SK-N-SH treated with all-trans-retinoic acid at 6 μM for 48 hours (cell line): ENCODE data around the gene HHAT.

Experiments used
- ATAC-seq: fragments of 200-7000 bp; cut with Tn5 transposase; 3 replicates; pipeline ENCODE4 v1.9.1; 2020; ENCODE audit warnings: mild to moderate bottlenecking, moderate library complexity
- ARNTL ChIP-seq: fragments of 450-650 bp; formaldehyde crosslinking; IDR thresholded peaks from 2 replicates; pipeline ENCODE4 v1.5.0; 2020; ENCODE audit warnings: low read depth, mild to moderate bottlenecking, moderate library complexity, borderline replicate concordance
- BACH2 ChIP-seq: fragments of 250-450 bp; sonication (Bioruptor Pico); IDR thresholded peaks from 2 replicates; pipeline ENCODE4 v1.9.0; 2021; ENCODE audit warnings: mild to moderate bottlenecking, borderline replicate concordance
- CREB5 ChIP-seq: fragments of 250-450 bp; sonication (Bioruptor Pico); IDR thresholded peaks from 2 replicates; pipeline ENCODE4 v1.5.1; 2020; ENCODE audit warnings: low read depth, mild to moderate bottlenecking, moderate library complexity
- CSDC2 ChIP-seq: fragments of 250-450 bp; sonication (Bioruptor Pico); IDR thresholded peaks from 2 replicates; pipeline ENCODE4 v1.5.0; 2020; ENCODE audit warnings: mild to moderate bottlenecking, moderate library complexity
- CSRNP3 ChIP-seq: fragments of 250-450 bp; sonication (Bioruptor Pico); IDR thresholded peaks from 2 replicates; pipeline ENCODE4 v1.5.1; 2021; ENCODE audit warnings: mild to moderate bottlenecking, moderate library complexity
- ESRRG ChIP-seq: fragments of 250-450 bp; sonication (Bioruptor Pico); IDR thresholded peaks from 2 replicates; pipeline ENCODE4 v1.6.1; 2021; ENCODE audit warnings: mild to moderate bottlenecking
- GLIS3 ChIP-seq: fragments of 250-450 bp; sonication (Bioruptor Pico); IDR thresholded peaks from 2 replicates; pipeline ENCODE4 v1.5.0; 2020; ENCODE audit warnings: mild to moderate bottlenecking, moderate library complexity
- ISL1 ChIP-seq: fragments of 250-450 bp; sonication (Bioruptor Pico); IDR thresholded peaks from 2 replicates; pipeline ENCODE4 v2.1.2; 2022; ENCODE audit warnings: mild to moderate bottlenecking, moderate library complexity
- OSR1 ChIP-seq: fragments of 250-450 bp; sonication (Bioruptor Pico); IDR thresholded peaks from 2 replicates; pipeline ENCODE4 v1.8.0; 2022; ENCODE audit warnings: moderate library complexity, mild to moderate bottlenecking, inconsistent platforms
- PATZ1 ChIP-seq: fragments of 250-450 bp; sonication (Bioruptor Pico); IDR thresholded peaks from 2 replicates; pipeline ENCODE4 v1.8.0; 2020; ENCODE audit warnings: mild to moderate bottlenecking, moderate library complexity, borderline replicate concordance
- POU6F1 ChIP-seq: fragments of 250-450 bp; sonication (Bioruptor Pico); IDR thresholded peaks from 2 replicates; pipeline ENCODE4 v1.8.0; 2021; ENCODE audit warnings: low read depth, mild to moderate bottlenecking, moderate library complexity, borderline replicate concordance
- PPARA ChIP-seq: fragments of 250-450 bp; sonication (Bioruptor Pico); IDR thresholded peaks from 2 replicates; pipeline ENCODE4 v1.5.0; 2020; ENCODE audit warnings: mild to moderate bottlenecking, borderline replicate concordance
- RARB ChIP-seq: fragments of 250-450 bp; sonication (Bioruptor Pico); IDR thresholded peaks from 2 replicates; pipeline ENCODE4 v1.8.0; 2021; ENCODE audit warnings: mild to moderate bottlenecking, moderate library complexity
- SNAI2 ChIP-seq: fragments of 250-450 bp; sonication (Bioruptor Pico); IDR thresholded peaks from 2 replicates; pipeline ENCODE4 v1.5.0; 2020; ENCODE audit warnings: mild to moderate bottlenecking, moderate library complexity
- TCF4 ChIP-seq: fragments of 250-450 bp; sonication (Bioruptor Pico); IDR thresholded peaks from 2 replicates; pipeline ENCODE4 v1.8.0; 2021; ENCODE audit warnings: mild to moderate bottlenecking, moderate library complexity, borderline replicate concordance
- TOX ChIP-seq: fragments of 250-450 bp; sonication (Bioruptor Pico); IDR thresholded peaks from 2 replicates; pipeline ENCODE4 v1.8.0; 2021; ENCODE audit warnings: mild to moderate bottlenecking, moderate library complexity, borderline replicate concordance
- TSHZ2 ChIP-seq: fragments of 250-450 bp; sonication (Bioruptor Pico); IDR thresholded peaks from 2 replicates; pipeline ENCODE4 v1.5.0; 2020; ENCODE audit warnings: mild to moderate bottlenecking, moderate library complexity
- ZFP3 ChIP-seq: fragments of 250-450 bp; sonication (Bioruptor Pico); IDR thresholded peaks from 2 replicates; pipeline ENCODE4 v1.5.0; 2020; ENCODE audit warnings: mild to moderate bottlenecking, moderate library complexity
- ZFP30 ChIP-seq: fragments of 450-650 bp; formaldehyde crosslinking; IDR thresholded peaks from 2 replicates; pipeline ENCODE4 v1.5.0; 2022; ENCODE audit warnings: mild to moderate bottlenecking, moderate library complexity
- ZNF565 ChIP-seq: fragments of 450-650 bp; formaldehyde crosslinking; conservative IDR thresholded peaks from 2 replicates; pipeline ENCODE4 v1.5.0; 2020; ENCODE audit warnings: low read depth, mild to moderate bottlenecking, moderate library complexity
- ZNF70 ChIP-seq: fragments of 450-650 bp; formaldehyde crosslinking; IDR thresholded peaks from 2 replicates; pipeline ENCODE4 v1.5.0; 2020; ENCODE audit warnings: mild to moderate bottlenecking, moderate library complexity
- ZNF8 ChIP-seq: fragments of 450-650 bp; formaldehyde crosslinking; IDR thresholded peaks from 2 replicates; pipeline ENCODE4 v1.5.0; 2020; ENCODE audit warnings: mild to moderate bottlenecking, moderate library complexity

HHAT gene

GRCh38 chr1:210407887-210408252 is 79.2 kb downstream of the HHAT start:
- no peak for TF ChIP-seq ZFP30 (CRISPR knock-in tag)
- TF ChIP-seq ZNF565 (CRISPR knock-in tag), result no peak
- no peak for TF ChIP-seq ZNF8 (CRISPR knock-in tag)
- no peak for TF ChIP-seq ZFP3 (CRISPR knock-in tag)
- no peak for TF ChIP-seq OSR1 (CRISPR knock-in tag)
- TF ChIP-seq, all 23 proteins: peak for 0
- no peak for ATAC-seq

- ATAC-seq, result no peak
- no peak for TF ChIP-seq ISL1 (CRISPR knock-in tag)
- TF ChIP-seq TOX (CRISPR knock-in tag), result no peak
- no peak for TF ChIP-seq RARB (CRISPR knock-in tag)
- no peak for TF ChIP-seq GLIS3 (CRISPR knock-in tag)
- no peak for TF ChIP-seq TSHZ2 (CRISPR knock-in tag)
- TF ChIP-seq POU6F1 (CRISPR knock-in tag), result no peak
- TF ChIP-seq OSR1 (CRISPR knock-in tag), result no peak
- no peak for TF ChIP-seq ARNTL (CRISPR knock-in tag)
- TF ChIP-seq SNAI2, result no peak
- no peak for TF ChIP-seq ZNF70 (CRISPR knock-in tag)
- no peak for TF ChIP-seq ZNF8 (CRISPR knock-in tag)
- no peak for TF ChIP-seq CSDC2
- TF ChIP-seq CREB5, result no peak
- TF ChIP-seq ZNF565 (CRISPR knock-in tag), result no peak
- no peak for TF ChIP-seq BACH2
These were observed 83.5 kb downstream of the HHAT start for GRCh38 chr1:210412240-210412639.

- no peak for ATAC-seq
- TF ChIP-seq TSHZ2 (CRISPR knock-in tag) (no peak), TCF4 (CRISPR knock-in tag) (no peak)
- TF ChIP-seq, all 23 proteins: peak for 0
These were observed 85.2 kb downstream of the HHAT start for GRCh38 chr1:210413951-210414350.

GRCh38 chr1:210415846-210416448 is 87.2 kb downstream of the HHAT start:
- ATAC-seq, result no peak

More at GRCh38 chr1:210415846-210416448, 87.2 kb downstream of the HHAT start:
- no peak for TF ChIP-seq GLIS3 (CRISPR knock-in tag)
- TF ChIP-seq PATZ1 (CRISPR knock-in tag), result no peak
- no peak for TF ChIP-seq SNAI2
- no peak for TF ChIP-seq ESRRG (CRISPR knock-in tag)
- TF ChIP-seq ZNF565 (CRISPR knock-in tag), result no peak
- TF ChIP-seq PPARA (CRISPR knock-in tag), result no peak
- no peak for TF ChIP-seq CSRNP3 (CRISPR knock-in tag)
- no peak for TF ChIP-seq ISL1 (CRISPR knock-in tag)
- TF ChIP-seq ZNF8 (CRISPR knock-in tag), result no peak
- TF ChIP-seq ZFP3 (CRISPR knock-in tag), result no peak
- no peak for TF ChIP-seq ARNTL (CRISPR knock-in tag)
- no peak for TF ChIP-seq CSDC2
- TF ChIP-seq, all 23 proteins: peak for 0
